Measurements from ENCODE around the gene DIPK1A.
"Not testable (repeated sequence)": the region's sequence is repeated elsewhere in the genome, so short reads cannot be mapped to it uniquely, and the experiment has no call there.

The DIPK1A gene

DNA sequence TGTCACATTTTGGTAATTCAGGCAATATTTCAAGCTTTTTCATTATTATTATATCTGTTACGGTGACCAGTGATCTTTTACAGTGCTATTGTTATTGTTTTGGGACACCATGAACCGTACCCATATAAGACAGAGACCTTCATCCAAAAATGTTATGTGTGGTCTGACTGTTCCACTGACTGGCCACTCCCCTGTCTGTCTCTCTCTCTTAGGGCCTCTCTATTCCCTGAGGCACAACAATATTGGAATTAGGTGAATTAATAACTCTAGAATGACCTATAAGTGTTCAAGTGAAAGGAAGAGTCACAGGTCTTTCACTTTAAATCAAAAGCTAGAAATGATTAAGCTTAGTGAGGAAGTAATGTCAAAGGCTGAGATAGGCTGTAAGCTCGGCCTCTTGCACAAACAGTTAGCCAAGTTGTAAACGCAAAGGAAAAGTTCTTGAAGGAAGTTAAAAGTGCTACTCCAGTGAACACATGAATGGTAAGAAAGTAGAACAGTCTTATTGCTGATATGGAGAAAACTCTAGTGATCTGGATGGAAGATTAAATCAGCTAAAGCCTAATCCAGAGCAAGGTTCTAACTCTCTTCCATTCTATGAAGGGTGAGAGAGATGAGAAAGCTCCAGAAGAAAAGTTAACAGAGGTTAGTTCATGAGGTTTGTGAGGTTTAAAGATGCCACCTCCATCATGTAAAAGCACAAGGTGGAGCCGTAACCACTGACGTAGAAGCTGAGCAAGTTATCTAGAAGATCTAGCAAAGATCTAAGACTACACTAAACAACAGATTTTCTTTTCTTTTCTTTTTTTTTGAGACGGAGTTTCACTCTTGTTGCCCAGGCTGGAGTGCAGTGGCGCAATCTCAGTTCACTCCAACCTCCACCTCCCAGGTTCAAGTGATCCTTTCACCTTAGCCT, 19.7 kb upstream of the DIPK1A start:
- no peak for DNase-seq (ENCODE audit: low read depth)

DNA sequence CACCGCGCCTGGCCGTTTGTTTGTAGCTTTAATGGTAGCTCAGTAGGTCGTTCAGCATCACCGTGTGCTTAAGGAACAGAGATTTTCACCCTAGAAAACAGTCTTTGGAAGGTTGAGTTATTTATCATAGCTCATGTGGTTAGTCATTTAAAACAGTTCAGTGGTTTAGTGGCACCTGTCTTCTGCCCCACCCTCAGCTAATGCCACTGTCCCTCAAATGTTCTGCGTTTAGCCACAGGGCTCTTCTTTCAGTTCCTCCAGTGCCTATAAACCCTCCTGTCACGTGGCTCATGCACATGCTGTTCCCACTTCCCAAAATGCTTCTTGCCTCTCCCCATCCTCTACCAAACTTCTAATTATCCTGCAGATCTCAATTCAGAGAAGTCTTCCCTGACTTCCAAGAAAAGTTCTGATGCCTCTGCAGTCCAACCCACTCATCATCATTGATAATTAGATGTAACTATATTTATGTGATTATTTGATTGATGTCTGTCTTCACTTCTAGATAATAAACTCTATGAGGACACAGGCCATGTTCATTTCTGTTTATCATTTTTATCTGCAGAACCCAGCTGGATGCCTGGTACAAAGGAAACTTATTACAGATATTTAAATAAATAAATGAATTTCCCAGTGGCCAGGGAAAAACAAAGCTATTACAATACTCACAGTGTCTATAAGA, 14.4 kb upstream of the DIPK1A start:
- no peak for DNase-seq (ENCODE audit: low read depth)

DNA sequence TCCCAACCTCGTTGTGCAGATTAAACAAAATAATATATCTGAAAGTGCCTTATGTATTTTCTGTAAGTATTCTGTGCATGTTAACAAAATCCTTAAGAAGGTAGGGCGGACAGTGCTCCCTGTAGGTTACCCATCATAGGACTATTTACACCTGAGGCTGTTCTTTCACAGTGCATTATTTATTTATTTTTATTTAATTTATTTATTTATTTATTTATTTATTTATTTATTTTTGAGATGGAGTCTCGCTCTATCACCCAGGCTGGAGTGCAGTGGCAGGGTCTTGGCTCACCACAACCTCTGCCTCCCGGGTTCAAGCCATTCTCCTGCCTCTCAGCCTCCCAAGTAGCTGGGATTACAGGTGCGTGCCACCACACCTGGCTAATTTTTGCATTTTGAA, 12.8 kb upstream of the DIPK1A start:
- DNase-seq (ENCODE audit: low read depth), result not testable (repeated sequence)

DNA sequence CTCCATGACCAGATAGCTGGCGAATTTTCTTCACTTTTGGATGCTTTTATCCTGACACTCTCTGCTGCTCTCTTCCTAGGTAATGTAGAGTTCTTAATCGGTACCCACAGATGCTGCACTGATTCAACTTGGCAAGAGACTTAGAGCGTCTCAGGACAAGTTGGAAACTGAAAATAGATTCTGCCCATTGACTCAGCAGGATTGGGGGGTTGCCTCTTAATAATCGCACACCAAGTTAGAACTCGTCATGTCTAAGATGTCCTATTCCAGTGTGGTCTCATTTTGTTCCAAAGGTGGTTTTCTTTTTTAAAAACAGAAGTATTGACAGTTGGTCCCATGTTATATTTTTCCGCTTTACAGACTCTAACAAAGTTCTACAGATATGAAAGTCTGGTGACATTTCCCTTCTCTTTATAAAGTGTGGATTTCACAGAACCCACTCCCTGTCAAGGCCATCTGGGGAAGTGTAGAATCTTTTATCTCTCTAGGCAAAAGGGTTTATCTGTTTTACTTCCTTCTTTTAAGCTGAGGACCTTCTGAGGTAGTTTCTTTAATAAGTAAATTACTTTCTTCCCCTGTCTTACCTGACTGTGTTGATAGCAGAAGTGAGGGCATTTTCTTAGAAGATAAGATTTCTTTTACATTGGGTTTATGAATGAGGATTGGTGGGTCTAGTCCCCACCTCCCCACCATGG, 12.1 kb upstream of the DIPK1A start:
- no peak for DNase-seq (ENCODE audit: low read depth)

DNA sequence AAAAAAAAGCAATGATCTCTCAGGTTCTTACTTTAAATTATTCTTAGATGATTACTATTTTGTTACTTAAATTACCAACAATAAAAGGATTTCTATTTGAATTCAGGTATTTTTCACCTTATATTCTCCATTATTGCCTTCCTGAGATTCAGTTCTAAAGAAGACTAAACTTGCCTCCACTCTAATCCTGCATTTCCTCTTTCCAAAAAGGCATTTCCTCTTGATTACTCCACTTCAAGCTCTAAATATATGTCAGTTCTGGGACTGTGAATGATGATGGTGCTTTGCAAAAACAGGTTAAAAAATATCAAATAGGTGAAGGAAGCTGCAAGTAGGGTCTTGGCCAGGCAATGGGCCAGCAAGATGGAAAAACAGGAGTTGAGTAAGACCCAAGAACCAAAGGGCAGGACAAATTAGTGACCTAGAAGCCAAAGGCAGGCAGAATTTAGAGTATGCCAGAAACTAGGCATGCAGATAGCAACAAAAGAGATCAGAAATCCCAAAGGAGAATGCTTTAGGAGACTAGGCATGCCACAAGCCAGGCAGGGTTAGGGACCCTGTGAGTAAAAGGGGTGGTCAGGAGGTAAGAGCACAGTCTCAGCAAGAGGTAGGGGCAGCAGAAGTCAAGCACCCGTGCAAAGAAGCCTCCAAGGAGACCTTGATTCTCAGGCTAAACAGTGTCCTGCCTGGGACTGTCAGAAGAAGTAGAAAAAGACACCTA, 11.3 kb upstream of the DIPK1A start:
- no peak for DNase-seq (ENCODE audit: low read depth)

DNA sequence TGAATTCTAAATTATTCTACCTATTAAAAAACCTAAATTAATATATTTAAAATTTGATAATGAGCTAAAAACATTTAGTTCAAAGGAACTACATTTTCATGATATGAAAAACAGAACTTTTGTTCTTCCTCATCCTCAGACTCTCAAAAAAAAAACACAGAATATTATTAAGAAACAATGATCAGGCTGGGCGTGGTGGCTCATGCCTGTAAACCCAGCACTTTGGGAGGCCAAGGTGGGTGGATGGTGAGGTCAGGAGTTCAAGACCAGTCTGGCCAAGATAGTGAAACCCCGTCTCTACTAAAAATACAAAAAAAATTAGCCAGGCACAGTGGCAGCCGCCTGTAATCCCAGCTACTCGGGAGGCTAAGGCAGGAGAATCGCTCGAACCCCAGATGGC, 10.7 kb upstream of the DIPK1A start:
- DNase-seq (ENCODE audit: low read depth), result not testable (repeated sequence)

DNA sequence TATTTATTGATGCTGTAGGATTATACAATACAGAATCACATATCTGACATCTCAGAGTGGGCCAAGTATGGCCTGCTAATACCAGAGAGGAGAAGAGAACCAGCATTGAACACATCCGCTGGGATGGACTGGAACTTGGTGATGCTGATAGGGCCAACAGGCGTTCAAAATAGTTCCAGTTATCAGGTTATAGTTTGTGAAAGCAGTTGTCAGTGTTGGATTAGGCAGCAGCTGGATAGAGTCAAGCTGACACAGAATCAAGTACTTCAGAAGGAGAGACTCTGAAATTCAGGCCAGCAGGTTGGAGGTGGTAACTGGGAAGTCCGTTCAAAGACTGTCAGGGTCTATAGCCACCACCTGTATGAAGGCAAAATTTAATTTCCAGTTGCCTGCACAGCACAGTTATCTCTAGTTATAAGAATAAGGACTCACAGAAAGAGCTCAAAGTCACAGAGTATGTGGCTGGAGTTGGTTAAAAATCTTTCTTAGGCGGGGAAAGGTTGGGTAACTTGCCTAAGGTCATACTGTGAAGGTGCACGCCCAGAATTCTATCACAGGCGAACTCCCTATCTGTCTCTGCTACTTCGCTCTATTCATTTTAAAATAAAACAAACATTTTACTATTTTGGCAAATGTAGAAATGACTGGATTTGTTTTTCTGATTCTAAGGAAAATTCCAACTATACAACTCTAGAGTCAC, 9.9 kb upstream of the DIPK1A start:
- DNase-seq (ENCODE audit: low read depth), result no peak

DNA sequence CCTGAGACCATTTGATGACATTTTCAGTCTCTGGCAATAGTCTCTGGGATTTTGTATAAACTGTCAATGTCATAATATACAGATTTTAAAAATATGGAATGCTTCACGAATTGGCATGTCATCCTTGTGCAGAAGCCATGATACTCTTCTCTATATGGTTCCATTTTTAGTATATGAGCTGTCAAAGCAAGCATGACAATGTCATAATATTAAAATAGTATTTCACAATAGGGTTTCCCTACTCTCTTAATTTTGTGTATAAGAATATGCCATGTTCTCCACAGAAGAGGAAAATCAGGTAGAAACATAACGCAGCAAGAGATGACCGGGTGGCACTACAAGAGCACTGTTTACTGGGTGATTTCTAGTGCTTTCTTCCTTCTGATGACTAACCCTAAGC, 8.3 kb upstream of the DIPK1A start:
- no peak for DNase-seq (ENCODE audit: low read depth)

DNA sequence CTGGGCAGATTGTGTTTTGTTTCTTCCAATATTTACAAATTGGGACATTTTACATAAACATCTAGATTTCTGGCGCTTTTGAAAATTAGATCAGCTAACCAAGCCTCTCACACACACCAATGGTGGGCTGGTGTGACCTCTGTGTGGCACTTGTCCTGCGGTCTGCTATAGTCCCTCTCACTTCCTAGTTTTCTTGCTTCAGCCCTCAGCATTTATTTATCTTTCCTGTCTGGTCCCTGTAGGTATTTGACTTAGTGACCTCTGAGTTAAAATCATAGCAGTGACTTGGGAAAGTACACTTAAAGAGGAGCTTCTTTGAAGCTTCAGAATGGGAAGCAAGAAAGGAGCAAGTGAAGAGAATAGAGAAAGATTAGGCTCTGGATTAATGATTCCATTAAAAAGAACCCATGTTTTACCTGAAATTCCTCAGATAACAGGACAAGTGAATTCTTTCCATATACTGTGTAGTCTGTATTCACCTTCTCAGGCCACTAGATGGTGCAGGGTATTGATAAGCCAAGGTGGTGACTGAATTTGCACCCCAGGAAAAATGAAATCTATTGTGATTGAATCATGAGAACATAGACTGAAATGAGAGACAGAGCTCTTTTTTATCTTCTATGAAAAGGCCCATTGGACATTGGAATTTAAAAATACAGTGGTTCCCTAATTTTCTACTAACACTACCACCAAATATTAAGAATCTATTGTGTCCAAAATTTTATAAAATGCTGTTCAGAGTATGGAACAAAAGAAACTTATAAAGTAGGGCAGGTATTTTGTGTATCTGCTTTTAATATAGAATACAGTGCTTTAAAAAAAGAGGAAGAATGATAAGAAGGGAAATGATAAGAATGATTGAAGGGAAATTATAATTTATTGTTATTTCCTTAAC, 7.1 kb upstream of the DIPK1A start:
- no peak for DNase-seq (ENCODE audit: low read depth)

DNA sequence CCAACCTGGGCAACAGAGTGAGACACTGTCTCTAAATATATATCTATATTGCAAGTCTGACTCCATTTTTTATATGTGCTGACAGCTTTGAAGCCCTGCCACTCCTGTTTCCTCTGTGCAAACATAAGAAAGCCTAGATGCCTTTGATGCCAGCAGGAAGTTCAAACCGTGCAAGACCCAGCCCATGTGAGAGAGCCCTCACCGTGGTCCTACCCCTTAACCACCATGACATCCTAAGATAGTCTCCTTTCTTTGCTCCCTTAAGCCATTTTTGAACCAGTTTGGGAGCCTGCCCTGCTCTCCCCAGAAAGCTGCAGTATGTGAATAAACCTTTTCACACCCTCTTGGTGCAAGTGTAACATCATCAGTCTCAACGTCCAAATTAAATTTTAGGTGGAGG, 3.7 kb upstream of the DIPK1A start:
- DNase-seq (ENCODE audit: low read depth), result no peak

DNA sequence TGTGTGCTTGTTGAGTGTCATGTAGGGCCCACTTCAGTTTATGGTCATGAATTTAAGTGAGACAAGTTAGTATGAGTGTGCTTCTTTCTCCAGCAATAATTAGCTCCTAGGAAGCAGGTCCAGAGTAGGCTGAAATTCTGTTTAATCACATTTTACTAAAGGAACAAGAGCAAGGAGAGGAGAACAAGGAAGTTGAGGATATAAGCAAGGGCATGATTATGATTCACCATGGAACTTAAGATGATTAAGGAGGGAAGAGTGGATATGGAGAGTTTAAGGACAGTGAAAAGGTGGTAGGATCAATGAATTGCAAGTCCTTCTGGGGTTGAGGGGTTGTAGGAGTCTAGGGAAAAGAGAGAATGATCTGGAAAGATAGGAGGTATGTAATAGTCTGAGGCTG, 3.1 kb upstream of the DIPK1A start:
- DNase-seq (ENCODE audit: low read depth), result no peak

DNA sequence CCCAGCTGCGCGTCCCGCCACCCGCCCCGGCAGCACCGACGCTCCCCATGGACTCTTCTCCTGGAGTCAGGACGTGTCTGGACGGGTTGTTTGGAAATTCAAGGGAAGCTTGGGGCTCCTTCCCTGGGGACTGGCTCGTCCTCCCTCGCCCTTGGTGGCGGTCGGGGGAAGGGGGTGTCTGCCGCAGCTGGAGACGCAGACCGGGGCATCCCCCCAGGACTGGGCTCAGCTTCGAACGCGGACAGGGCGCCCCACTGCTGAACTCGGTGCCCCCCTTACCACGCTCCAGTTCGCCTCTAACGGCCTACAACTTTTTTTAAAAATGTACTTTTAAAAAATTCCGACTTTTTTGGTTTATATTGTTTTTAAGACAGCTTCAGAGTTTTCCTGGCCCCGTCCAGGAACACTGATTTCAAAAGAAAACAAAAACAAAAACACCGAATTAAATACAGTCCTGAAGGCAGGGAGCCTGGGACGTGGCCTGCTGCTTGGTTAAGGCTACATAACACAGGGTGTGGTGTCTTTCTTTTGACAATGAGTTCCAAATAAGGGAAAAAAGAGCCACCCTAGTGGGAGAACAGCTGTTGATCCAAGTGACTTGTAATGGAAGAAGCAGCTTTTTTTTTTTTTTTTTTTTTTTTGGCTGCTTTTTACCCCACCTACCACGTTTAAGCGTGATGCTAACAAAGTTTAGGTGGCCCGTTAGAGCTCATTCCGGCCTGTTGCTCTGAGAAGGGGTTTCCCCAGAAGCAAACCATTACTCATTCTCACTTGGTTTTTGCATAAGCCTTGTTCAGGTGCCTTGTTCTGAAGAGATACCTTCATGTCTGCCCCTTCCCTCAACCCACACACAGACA, 862 bp upstream of the DIPK1A start:
- peak; percentile 60 for DNase-seq (ENCODE audit: low read depth)

DNA sequence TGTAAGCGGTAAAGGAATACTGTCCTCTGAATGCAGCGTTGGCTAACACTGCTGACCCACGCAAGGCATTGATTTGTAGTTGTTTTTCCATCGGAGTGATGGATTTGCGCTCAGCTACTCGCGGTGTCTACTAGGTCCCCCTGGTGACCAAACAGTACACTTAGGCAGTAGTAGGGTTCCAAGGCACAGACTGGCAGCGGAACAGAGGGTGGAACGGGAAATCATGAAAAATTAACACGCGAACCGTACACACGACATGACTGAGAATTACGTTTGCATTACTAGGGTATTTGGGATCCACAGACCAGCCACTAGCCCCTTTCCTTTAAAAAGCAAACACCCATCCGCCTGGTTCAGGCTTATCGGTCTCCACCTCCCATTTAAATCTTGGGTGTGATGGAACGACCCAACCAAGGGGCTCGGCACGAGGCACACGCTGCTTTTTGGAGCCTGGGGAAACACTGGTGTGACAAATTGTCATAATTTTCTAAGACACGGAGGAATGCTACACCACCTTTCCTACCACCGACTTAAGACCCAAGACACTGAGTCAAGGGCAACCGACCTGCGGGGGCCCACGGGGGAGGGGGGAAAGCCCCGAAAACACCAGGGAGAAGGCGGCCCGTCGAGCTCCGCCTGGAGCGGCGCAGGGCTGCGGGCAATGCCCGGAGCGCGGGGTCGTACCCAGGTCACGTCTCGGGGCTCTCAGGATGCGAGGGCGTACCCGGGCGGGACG, 699 bp downstream of the DIPK1A start:
- peak; percentile 77 for DNase-seq (ENCODE audit: low read depth)

DNA sequence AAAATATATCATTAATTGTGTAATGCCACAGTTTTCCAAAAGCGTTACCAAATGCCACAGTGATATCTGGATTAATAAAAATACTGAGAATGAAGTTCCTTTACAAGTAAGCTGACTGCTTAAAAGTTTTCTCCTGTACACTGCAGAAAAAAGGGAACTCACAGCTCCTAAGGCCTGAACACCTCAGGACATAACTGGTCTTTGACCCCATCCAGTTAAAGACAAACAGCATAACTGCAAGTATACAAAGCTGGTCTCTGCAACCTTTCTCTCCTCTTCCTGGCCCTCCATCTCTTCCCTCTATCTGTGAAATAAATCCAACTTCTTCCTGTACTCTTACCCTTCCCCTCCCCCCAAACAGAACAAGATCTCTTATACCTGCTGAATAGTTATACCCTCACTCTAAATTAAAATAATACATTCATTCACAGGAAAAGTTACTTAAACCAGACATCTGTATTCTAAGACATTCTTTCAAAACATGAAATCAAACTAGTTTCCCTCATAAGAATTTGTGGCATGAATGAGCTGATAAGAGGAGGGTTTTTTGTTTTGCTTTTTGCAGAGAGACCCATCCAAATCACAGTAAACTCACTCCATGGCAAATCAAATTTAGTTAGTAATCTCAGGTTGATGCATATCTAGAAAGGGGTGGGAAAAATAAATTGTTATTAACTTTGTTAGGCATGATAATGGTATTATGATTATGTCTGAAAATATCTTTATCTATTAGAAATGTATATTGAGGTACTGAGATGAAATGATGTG, 2.9 kb downstream of the DIPK1A start:
- no peak for DNase-seq (ENCODE audit: low read depth)

DNA sequence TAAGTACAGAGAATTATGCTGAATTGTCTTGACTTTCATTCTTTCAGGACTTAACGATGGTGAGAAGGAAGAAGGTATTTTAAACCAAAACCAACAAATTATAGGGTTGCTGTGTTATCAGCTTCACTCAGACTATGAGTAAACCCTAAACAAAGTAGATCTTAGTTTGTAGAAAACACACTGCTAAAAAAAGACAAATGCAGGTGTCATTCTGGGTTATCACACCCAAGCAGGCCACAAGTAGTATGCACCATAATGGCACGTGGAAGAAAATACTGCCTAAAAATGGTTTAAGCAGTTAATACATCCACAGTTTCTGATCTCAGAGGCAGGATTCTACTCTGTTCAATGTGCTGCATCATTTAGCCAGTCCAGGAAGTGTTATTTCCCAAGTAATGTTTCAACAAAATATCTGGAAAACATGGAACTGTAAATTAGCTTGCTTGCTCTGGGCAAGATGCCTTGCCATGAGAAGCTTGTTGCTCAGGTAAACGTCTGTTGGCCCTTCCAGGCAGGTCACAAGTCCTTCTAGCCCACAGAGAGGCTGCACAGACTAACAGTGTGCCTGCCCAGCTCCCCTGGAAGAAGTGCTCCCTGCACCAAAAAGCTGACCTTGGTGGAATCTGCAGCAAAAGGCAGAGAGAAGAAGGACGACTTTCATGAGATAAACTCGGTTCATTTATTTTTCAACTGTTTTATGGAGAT, 4.1 kb downstream of the DIPK1A start:
- DNase-seq (ENCODE audit: low read depth), result no peak

DNA sequence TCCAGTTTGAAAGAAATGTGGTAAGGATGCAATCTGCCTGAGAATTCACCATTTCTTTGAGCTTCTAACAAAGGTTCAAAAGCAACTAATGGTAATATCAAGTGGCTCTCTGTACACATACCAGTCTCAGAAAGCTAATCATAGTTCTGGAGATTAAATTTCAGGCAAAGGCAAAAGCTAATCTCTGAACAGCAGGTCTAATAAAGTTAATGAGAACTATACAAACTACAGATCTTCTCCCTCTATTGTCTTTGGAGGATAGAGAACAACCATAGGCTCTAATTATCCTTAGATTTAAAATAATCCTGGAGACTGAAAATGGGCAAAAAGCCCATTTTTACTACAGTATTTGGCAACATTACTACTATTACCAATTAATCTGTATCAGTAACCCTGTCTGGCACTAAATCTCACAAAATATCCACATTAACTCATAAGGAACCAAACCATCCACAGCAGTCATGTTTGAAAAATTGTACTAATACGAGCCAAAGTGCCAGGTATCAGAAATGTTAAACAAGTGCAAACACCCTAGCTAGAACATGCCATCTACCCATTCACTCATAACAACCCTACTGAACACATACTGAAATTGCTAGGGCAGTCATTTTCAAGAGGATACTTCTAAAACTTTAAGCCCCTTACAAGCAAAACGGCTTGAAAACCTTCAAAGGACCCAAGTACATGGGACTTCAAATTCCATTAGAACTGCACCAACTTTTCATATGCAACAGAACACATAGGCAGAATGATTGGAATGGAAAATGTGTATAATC, 4.8 kb downstream of the DIPK1A start:
- no peak for DNase-seq (ENCODE audit: low read depth)

DNA sequence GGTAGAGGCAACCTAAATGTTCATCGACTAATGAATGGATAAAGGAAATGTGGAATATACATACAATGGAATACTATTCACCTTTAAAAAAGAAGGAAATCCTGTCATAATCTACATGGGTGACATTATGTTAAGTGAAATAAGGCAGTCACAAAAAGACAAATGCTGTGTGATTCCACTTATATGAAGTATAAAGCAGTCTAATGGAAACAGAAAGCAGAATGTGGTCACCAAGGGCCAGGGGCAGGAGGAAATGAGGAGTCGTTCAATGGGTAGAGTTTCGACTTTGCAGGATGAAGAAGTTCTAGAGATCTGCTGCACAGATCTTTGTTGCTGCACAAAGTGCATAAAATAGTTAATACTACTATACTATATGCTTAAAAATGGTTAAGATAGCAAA, 7.8 kb downstream of the DIPK1A start:
- DNase-seq (ENCODE audit: low read depth), result no peak
